ENCODE results near the gene ST3GAL3. TPM values are rescaled to one million over a fixed set of nuclear protein-coding genes. Genes with fewer than 3 reads are reported as not detected.

ST3GAL3 gene
- total RNA-seq, 1 donor from 2014 or later, result 15.2 TPM

GRCh38 chr1:43722810-43723209 is 15.5 kb downstream of the ST3GAL3 start:
- Mint-ChIP-seq H3K36me3 (ENCODE audit: low read depth) (peaks cover 2% of the 10 kb centered on the region), H3K4me3 (ENCODE audit: unreplicated experiment) (no peak overlapping the region), H3K27ac (ENCODE audit: unreplicated experiment) (no peak overlapping the region), H3K27me3 (ENCODE audit: low read depth) (no peaks in the 10 kb centered on the region), H3K9me3 (ENCODE audit: low read depth) (no peaks in the 10 kb centered on the region), H3K4me1 (ENCODE audit: low read depth) (peaks cover 13% of the 10 kb centered on the region)
- TF ChIP-seq, protein P1, sequence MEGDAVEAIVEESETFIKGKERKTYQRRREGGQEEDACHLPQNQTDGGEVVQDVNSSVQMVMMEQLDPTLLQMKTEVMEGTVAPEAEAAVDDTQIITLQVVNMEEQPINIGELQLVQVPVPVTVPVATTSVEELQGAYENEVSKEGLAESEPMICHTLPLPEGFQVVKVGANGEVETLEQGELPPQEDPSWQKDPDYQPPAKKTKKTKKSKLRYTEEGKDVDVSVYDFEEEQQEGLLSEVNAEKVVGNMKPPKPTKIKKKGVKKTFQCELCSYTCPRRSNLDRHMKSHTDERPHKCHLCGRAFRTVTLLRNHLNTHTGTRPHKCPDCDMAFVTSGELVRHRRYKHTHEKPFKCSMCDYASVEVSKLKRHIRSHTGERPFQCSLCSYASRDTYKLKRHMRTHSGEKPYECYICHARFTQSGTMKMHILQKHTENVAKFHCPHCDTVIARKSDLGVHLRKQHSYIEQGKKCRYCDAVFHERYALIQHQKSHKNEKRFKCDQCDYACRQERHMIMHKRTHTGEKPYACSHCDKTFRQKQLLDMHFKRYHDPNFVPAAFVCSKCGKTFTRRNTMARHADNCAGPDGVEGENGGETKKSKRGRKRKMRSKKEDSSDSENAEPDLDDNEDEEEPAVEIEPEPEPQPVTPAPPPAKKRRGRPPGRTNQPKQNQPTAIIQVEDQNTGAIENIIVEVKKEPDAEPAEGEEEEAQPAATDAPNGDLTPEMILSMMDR (IDR thresholded peaks at IDR 0.05), result no peak
- DNase-seq (ENCODE audit: low spot score), result no peak

GRCh38 chr1:43729816-43730463 is 22.6 kb downstream of the ST3GAL3 start:
- Mint-ChIP-seq H3K9me3 (ENCODE audit: low read depth) (no peaks in the 10 kb centered on the region), H3K36me3 (ENCODE audit: low read depth) (no peaks in the 10 kb centered on the region), H3K27me3 (ENCODE audit: low read depth) (no peaks in the 10 kb centered on the region), H3K27ac (ENCODE audit: unreplicated experiment) (no peak overlapping the region), H3K4me1 (ENCODE audit: low read depth) (peaks cover 3% of the 10 kb centered on the region), H3K4me3 (ENCODE audit: unreplicated experiment) (no peak overlapping the region)
- TF ChIP-seq, protein P1 (IDR thresholded peaks at IDR 0.05), result no peak
- DNase-seq (ENCODE audit: low spot score), result no peak

GRCh38 chr1:43731867-43732531 is 24.7 kb downstream of the ST3GAL3 start:
- Mint-ChIP-seq H3K9me3 (ENCODE audit: low read depth) (no peaks in the 10 kb centered on the region), H3K4me3 (ENCODE audit: unreplicated experiment) (no peak overlapping the region), H3K27me3 (ENCODE audit: low read depth) (no peaks in the 10 kb centered on the region), H3K27ac (ENCODE audit: unreplicated experiment) (no peak overlapping the region), H3K36me3 (ENCODE audit: low read depth) (no peaks in the 10 kb centered on the region), H3K4me1 (ENCODE audit: low read depth) (peaks cover 3% of the 10 kb centered on the region)
- DNase-seq (ENCODE audit: low spot score), result no peak
- TF ChIP-seq, protein P1 (IDR thresholded peaks at IDR 0.05), result no peak

GRCh38 chr1:43736819-43737218 is 29.5 kb downstream of the ST3GAL3 start:
- Mint-ChIP-seq H3K27me3 (ENCODE audit: low read depth) (no peaks in the 10 kb centered on the region), H3K4me1 (ENCODE audit: low read depth) (peaks cover 3% of the 10 kb centered on the region), H3K36me3 (ENCODE audit: low read depth) (no peaks in the 10 kb centered on the region), H3K4me3 (ENCODE audit: unreplicated experiment) (no peak overlapping the region), H3K27ac (ENCODE audit: unreplicated experiment) (no peak overlapping the region), H3K9me3 (ENCODE audit: low read depth) (no peaks in the 10 kb centered on the region)
- TF ChIP-seq, protein P1 (IDR thresholded peaks at IDR 0.05), result no peak
- no peak for DNase-seq (ENCODE audit: low spot score)

GRCh38 chr1:43742026-43742425 is 34.7 kb downstream of the ST3GAL3 start:
- no peaks in the 10 kb centered on the region for H3K9me3 Mint-ChIP-seq (ENCODE audit: low read depth)
- TF ChIP-seq, protein P1 (IDR thresholded peaks at IDR 0.05), result no peak
- no peaks in the 10 kb centered on the region for H3K27me3 Mint-ChIP-seq (ENCODE audit: low read depth)
- no peak for DNase-seq (ENCODE audit: low spot score)
- no peak overlapping the region for H3K4me3 Mint-ChIP-seq (ENCODE audit: unreplicated experiment)
- no peak overlapping the region for H3K27ac Mint-ChIP-seq (ENCODE audit: unreplicated experiment)
- H3K36me3 Mint-ChIP-seq (ENCODE audit: low read depth), result no peaks in the 10 kb centered on the region
- H3K4me1 Mint-ChIP-seq (ENCODE audit: low read depth), result no peaks in the 10 kb centered on the region
